ENCODE results near the gene TH. TPM values are rescaled to one million over a fixed set of nuclear protein-coding genes. Genes with fewer than 3 reads are reported as not detected.

Gene TH
- polyA plus RNA-seq, 3 donors: not detected

DNA sequence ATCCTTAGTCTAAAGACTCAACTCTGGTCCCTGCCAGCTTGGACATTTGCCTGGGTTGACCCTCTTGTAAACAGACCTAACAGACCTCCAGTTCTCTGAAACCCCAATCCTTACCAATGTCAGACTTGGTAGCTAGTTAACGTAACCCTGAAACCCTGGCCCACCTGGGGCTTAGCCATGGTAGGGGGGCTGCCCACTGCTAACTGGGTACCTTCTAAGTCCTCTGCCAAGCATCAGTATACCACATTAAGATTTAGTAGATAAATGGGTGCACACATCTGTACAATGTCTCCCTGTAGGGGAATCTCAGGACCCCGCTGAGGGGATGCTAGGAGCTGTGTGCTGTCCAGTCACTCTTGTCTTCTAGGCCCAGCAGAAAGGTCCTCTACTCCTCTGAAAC is 29.9 kb upstream of the TH start:
- intact Hi-C loops (cut with micrococcal nuclease): no loop called here
- Mint-ChIP-seq H3K4me1 (peaks cover 3% of the 10 kb centered on the region), H3K27ac (no peak overlapping the region), H3K27me3 (ENCODE audit: low read depth in 3 of 3) (peaks cover 9 to 15% (median 14%) of the 10 kb centered on the region in 3 donors), H3K36me3 (no peaks in the 10 kb centered on the region), H3K4me3 (no peak overlapping the region), H3K9me3 (peaks cover 0 to 3% (median 0%) of the 10 kb centered on the region in 7 donors)
- no peak overlapping the region for H3K4me3 ChIP-seq (replicated peaks in 1 of 3; ENCODE audit: low read depth in 2 of 3, low read length in 3 of 3)
- H2AFZ ChIP-seq (ENCODE audit: insufficient read depth, low read depth, low read length, poor library complexity, severe bottlenecking): no peak overlapping the region
- 100% methylated on average over 1 of the region's 2 CpGs for WGBS (ENCODE audit: insufficient coverage)
- TF ChIP-seq, protein P1, sequence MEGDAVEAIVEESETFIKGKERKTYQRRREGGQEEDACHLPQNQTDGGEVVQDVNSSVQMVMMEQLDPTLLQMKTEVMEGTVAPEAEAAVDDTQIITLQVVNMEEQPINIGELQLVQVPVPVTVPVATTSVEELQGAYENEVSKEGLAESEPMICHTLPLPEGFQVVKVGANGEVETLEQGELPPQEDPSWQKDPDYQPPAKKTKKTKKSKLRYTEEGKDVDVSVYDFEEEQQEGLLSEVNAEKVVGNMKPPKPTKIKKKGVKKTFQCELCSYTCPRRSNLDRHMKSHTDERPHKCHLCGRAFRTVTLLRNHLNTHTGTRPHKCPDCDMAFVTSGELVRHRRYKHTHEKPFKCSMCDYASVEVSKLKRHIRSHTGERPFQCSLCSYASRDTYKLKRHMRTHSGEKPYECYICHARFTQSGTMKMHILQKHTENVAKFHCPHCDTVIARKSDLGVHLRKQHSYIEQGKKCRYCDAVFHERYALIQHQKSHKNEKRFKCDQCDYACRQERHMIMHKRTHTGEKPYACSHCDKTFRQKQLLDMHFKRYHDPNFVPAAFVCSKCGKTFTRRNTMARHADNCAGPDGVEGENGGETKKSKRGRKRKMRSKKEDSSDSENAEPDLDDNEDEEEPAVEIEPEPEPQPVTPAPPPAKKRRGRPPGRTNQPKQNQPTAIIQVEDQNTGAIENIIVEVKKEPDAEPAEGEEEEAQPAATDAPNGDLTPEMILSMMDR (IDR thresholded peaks at IDR 0.05): no peak
- no peak overlapping the region for H3K4me2 ChIP-seq (replicated peaks; ENCODE audit: extremely low read depth, low read length, poor library complexity, severe bottlenecking)
- peaks cover 0 to 2% of the 10 kb centered on the region in 2 donors for H3K27me3 ChIP-seq (ENCODE audit: control insufficient read depth in 2 of 2, insufficient read depth in 2 of 2, low read length in 2 of 2)
- no peak overlapping the region for H3K9ac ChIP-seq (ENCODE audit: insufficient read depth, low read length, poor library complexity, severe bottlenecking)
- H3K27ac ChIP-seq (ENCODE audit: low read depth in 1 of 2, low read length in 2 of 2): no peak overlapping the region
- no peaks in the 10 kb centered on the region for H3K79me2 ChIP-seq (ENCODE audit: insufficient read depth, low read length)
- DNase-seq: no peak
- H3K36me3 ChIP-seq (replicated peaks in 1 of 2; ENCODE audit: control insufficient read depth in 1 of 2, insufficient read depth in 2 of 2, low read length in 2 of 2): no peaks in the 10 kb centered on the region
- H3K4me1 ChIP-seq (ENCODE audit: control insufficient read depth in 1 of 2, insufficient read depth in 2 of 2, low read length in 2 of 2): no peaks in the 10 kb centered on the region
- H3K9me3 ChIP-seq (replicated peaks in 1 of 2; ENCODE audit: control insufficient read depth in 1 of 2, insufficient read depth in 1 of 2, low read length in 2 of 2): no peaks in the 10 kb centered on the region
- no peaks in the 10 kb centered on the region for H4K20me1 ChIP-seq (ENCODE audit: insufficient read depth, low read length)

DNA sequence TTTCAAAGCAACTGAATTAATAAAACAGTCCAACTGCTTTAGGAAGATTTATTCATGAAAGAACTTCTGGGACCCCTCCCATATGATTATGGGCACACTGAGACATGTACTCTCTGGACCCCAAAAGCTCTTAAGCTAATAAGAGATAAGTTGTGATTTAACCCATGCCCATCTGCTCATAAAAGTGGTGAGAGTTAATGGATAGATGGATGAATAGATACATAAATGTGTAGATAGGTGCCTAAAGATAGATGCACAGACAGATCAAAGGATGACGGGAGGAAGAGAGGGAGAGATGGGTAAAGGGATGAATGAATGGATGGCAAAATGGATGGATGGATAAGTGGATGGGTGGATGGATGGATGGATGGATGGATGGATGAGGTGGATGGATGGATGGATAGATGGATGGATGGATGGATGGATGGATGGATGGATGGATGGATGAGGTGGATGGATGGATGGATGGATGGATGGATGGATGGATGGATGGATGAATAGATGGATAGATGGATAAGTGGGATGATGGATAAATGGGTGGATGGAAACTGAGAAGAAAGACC is 29.4 kb upstream of the TH start:
- intact Hi-C loops (cut with micrococcal nuclease): no loop called here
- no peak overlapping the region for H3K4me2 ChIP-seq (replicated peaks; ENCODE audit: extremely low read depth, low read length, poor library complexity, severe bottlenecking)
- Mint-ChIP-seq H3K4me1 (peaks cover 3% of the 10 kb centered on the region), H3K27me3 (ENCODE audit: low read depth in 3 of 3) (peaks cover 14 to 20% (median 19%) of the 10 kb centered on the region in 3 donors), H3K4me3 (no peak overlapping the region), H3K27ac (no peak overlapping the region), H3K9me3 (peaks cover 0 to 3% (median 0%) of the 10 kb centered on the region in 7 donors), H3K36me3 (no peaks in the 10 kb centered on the region)
- no peaks in the 10 kb centered on the region for H3K79me2 ChIP-seq (ENCODE audit: insufficient read depth, low read length)
- TF ChIP-seq, protein P1 (IDR thresholded peaks at IDR 0.05): no peak
- no peak overlapping the region for H3K4me3 ChIP-seq (replicated peaks in 1 of 3; ENCODE audit: low read depth in 2 of 3, low read length in 3 of 3)
- H3K27me3 ChIP-seq (ENCODE audit: control insufficient read depth in 2 of 2, insufficient read depth in 2 of 2, low read length in 2 of 2): peaks cover 0 to 5% of the 10 kb centered on the region in 2 donors
- H3K36me3 ChIP-seq (replicated peaks in 1 of 2; ENCODE audit: control insufficient read depth in 1 of 2, insufficient read depth in 2 of 2, low read length in 2 of 2): no peaks in the 10 kb centered on the region
- no peaks in the 10 kb centered on the region for H3K4me1 ChIP-seq (ENCODE audit: control insufficient read depth in 1 of 2, insufficient read depth in 2 of 2, low read length in 2 of 2)
- H4K20me1 ChIP-seq (ENCODE audit: insufficient read depth, low read length): no peaks in the 10 kb centered on the region
- WGBS (ENCODE audit: insufficient coverage): 92% methylated on average over 1 of the region's 1 CpG
- H3K27ac ChIP-seq (ENCODE audit: low read depth in 1 of 2, low read length in 2 of 2): no peak overlapping the region
- no peak for DNase-seq
- no peak overlapping the region for H2AFZ ChIP-seq (ENCODE audit: insufficient read depth, low read depth, low read length, poor library complexity, severe bottlenecking)
- H3K9me3 ChIP-seq (replicated peaks in 1 of 2; ENCODE audit: control insufficient read depth in 1 of 2, insufficient read depth in 1 of 2, low read length in 2 of 2): no peaks in the 10 kb centered on the region
- H3K9ac ChIP-seq (ENCODE audit: insufficient read depth, low read length, poor library complexity, severe bottlenecking): no peak overlapping the region
